Dedifferentiated amniotic fluid mesenchymal stem cell (primary cell): ENCODE data around the gene ARMC2.

Source experiments
- DNase-seq: peaks from one replicate; pipeline ENCODE4 v3.0.0-alpha.2; 2016; ENCODE audit errors: extremely low spot score

The ARMC2 gene

DNA sequence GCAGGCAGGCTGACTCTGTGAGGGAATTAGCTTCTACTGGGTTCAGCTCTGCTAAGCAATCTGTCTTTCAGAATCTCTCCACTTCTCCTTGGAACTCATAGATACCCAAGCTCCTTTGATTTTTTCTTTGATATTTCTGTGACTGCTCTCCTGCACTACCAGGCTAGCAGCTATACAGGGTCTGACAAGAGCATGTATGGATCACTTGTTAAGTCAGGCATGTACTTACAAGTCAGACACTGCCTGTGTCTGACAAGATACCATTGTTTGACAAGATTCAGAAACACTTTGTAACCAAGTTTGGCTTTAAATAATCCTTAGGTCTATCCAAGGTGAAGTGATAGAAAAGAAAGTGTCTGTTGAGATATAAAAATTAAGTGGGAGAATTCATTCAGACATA is 167.0 kb downstream of the ARMC2 start:
- DNase-seq: no peak

- DNase-seq: no peak
Observed at GRCh38 chr6:109019911-109020310, 171.7 kb downstream of the ARMC2 start.

DNA sequence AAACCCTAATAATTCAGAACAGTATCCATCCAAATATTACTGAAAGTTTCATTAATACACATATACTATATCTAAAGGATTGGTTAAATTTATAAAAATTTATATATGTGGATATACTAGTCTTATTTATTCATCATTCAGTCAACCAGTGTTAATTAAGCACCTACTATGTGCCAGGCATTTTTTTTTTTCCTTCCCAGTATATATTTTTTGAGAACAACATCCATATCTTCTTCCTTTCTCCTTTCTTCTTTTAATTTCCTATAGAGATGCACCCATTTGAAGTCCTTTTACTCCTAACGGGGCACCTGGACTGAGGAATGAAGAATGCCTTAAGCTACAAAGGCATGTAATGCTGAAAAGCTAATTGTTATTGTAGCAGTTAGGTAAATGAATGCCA is 173.6 kb downstream of the ARMC2 start:
- no peak for DNase-seq

- DNase-seq: no peak
Observed at GRCh38 chr6:109023356-109023925, 175.2 kb downstream of the ARMC2 start.
